Measurements from ENCODE around the gene COMTD1. TPM values are rescaled to one million over a fixed set of nuclear protein-coding genes. Genes with fewer than 3 reads are reported as not detected.

Gene COMTD1
- total and polyA plus RNA-seq, 2 of the 13 experiments (the other 11 are each of a cell fraction or from before 2014, with no cell fraction given): 11.8 to 18.4 TPM

DNA sequence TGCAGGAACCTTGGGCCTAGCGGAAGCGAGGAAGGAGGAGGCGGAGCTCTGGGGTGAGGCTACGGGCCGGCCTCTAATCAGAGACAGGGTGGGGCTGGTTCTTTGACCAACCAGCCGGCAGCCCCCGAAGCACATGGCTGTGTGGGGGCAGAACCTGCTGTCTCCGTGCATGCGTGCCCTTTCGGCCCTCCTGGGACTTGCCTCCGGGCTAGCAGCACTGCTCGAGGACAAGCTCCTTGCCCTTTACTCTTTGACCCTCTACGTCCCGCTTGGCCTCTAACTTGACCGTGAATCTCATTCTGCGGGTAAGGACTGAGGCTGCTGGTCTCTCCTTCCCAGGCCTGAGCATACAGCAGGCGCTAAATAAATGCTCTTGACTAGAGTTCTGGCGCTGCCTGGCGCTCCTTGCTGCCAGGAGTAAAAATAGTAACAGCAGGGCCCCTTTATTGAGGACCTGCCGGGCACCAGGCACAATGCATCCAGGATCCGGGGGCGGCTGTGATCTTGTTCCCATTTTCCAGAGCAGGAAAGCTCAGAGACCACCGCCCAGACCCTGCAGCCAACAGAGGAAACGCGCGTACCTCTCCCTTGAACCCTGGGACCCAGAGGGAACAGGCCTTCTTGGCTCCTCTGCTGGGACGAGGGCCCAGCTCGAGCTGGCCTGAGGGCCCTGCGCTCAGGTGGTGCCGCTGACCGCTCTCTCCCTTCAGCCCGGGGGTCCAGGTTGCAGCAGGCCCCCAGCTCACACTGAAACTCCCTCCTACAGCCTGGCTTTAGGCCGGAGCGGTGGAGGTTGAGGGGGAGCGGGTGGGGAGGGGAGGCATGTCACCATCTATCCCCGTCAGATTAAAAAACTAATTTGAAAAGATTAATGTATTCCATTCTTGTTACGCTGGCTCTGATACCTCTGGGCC is 2.7 kb upstream of the COMTD1 start (continued):
- TF ChIP-seq, protein P1, sequence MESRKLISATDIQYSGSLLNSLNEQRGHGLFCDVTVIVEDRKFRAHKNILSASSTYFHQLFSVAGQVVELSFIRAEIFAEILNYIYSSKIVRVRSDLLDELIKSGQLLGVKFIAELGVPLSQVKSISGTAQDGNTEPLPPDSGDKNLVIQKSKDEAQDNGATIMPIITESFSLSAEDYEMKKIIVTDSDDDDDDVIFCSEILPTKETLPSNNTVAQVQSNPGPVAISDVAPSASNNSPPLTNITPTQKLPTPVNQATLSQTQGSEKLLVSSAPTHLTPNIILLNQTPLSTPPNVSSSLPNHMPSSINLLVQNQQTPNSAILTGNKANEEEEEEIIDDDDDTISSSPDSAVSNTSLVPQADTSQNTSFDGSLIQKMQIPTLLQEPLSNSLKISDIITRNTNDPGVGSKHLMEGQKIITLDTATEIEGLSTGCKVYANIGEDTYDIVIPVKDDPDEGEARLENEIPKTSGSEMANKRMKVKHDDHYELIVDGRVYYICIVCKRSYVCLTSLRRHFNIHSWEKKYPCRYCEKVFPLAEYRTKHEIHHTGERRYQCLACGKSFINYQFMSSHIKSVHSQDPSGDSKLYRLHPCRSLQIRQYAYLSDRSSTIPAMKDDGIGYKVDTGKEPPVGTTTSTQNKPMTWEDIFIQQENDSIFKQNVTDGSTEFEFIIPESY (CRISPR knock-in tag; IDR thresholded peaks at IDR 0.05): peak; percentile 42; the same call in 1 of the 2 replicates
- peak; percentile 89 for TF ChIP-seq MAX (IDR thresholded peaks at IDR 0.05)
- TF ChIP-seq NRL (CRISPR knock-in tag; IDR thresholded peaks at IDR 0.05; ENCODE audit: borderline replicate concordance): 0 out of 2 replicates have a peak, but pooled peaks have one; percentile 9
- peak; percentile 99 for TF ChIP-seq ZKSCAN8 (CRISPR knock-in tag; IDR thresholded peaks at IDR 0.05; ENCODE audit: borderline replicate concordance)
- no peak for TF ChIP-seq NFE2L2 (IDR thresholded peaks at IDR 0.05; ENCODE audit: low read length)
- no peak for TF ChIP-seq SMARCE1 (IDR thresholded peaks at IDR 0.05; ENCODE audit: borderline replicate concordance)
- TF ChIP-seq ZFX (CRISPR knock-in tag; IDR thresholded peaks at IDR 0.05; ENCODE audit: low read depth): peak; percentile 53; the same call in 1 of the 2 replicates
- 0 out of 2 replicates have a peak, but pooled peaks have one; percentile 24 for TF ChIP-seq MTA1 (CRISPR knock-in tag; IDR thresholded peaks at IDR 0.05; ENCODE audit: borderline replicate concordance)
- TF ChIP-seq NR2F6 (IDR thresholded peaks at IDR 0.05): no peak
- peak; percentile 57 for TF ChIP-seq NR2F6 (CRISPR knock-in tag; IDR thresholded peaks at IDR 0.05)
- TF ChIP-seq KLF11 (CRISPR knock-in tag; IDR thresholded peaks at IDR 0.05): 0 out of 2 replicates have a peak, but pooled peaks have one; percentile 44
- TF ChIP-seq ZNF207 (IDR thresholded peaks at IDR 0.05; ENCODE audit: borderline replicate concordance): no peak
- 0 out of 2 replicates have a peak, but pooled peaks have one; percentile 61 for TF ChIP-seq NPAS2 (CRISPR knock-in tag; IDR thresholded peaks at IDR 0.05; ENCODE audit: borderline replicate concordance)
- TF ChIP-seq ZFY (CRISPR knock-in tag; IDR thresholded peaks at IDR 0.05): 0 out of 2 replicates have a peak, but pooled peaks have one; percentile 32
- peak; percentile 55 for TF ChIP-seq NFYC (CRISPR knock-in tag; IDR thresholded peaks at IDR 0.05)
- TF ChIP-seq, protein P2, sequence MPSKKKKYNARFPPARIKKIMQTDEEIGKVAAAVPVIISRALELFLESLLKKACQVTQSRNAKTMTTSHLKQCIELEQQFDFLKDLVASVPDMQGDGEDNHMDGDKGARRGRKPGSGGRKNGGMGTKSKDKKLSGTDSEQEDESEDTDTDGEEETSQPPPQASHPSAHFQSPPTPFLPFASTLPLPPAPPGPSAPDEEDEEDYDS (CRISPR knock-in tag; IDR thresholded peaks at IDR 0.05): 0 out of 2 replicates have a peak, but pooled peaks have one; percentile 12
- TF ChIP-seq PATZ1 (CRISPR knock-in tag; IDR thresholded peaks at IDR 0.05): 0 out of 2 replicates have a peak, but pooled peaks have one; percentile 27
- TF ChIP-seq SAP130 (CRISPR knock-in tag; IDR thresholded peaks at IDR 0.05; ENCODE audit: low read depth): peak; percentile 27; the same call in 1 of the 2 replicates
